ENCODE measurements around the gene NEUROG2.
"Not testable (repeated sequence)": the region's sequence is repeated elsewhere in the genome, so short reads cannot be mapped to it uniquely, and the experiment has no call there.

Gene NEUROG2

GRCh38 chr4:112545346-112545745 lies 29.4 kb upstream of the NEUROG2 start:
- Histone ChIP-seq H3K9ac (ENCODE audit: low read length) (no peak overlapping the region), H3K9me3 (ENCODE audit: control insufficient read depth, low read depth, low read length) (no peaks in the 10 kb centered on the region), H3K27me3 (ENCODE audit: control insufficient read depth, insufficient read depth, low read length) (no peaks in the 10 kb centered on the region), H3K4me1 (ENCODE audit: control insufficient read depth, low read depth, low read length) (no peaks in the 10 kb centered on the region), H3K4me3 (ENCODE audit: low read length) (no peak overlapping the region), H3K27ac (ENCODE audit: low read length) (no peak overlapping the region), H3K36me3 (ENCODE audit: control insufficient read depth, low read depth, low read length) (peaks cover 4% of the 10 kb centered on the region)

GRCh38 chr4:112540695-112541094 lies 24.7 kb upstream of the NEUROG2 start:
- H3K36me3 ChIP-seq (ENCODE audit: control insufficient read depth, low read depth, low read length), result no peaks in the 10 kb centered on the region
- no peak overlapping the region for H3K9ac ChIP-seq (ENCODE audit: low read length)
- H3K4me1 ChIP-seq (ENCODE audit: control insufficient read depth, low read depth, low read length), result no peaks in the 10 kb centered on the region
- H3K9me3 ChIP-seq (ENCODE audit: control insufficient read depth, low read depth, low read length), result no peaks in the 10 kb centered on the region
- no peaks in the 10 kb centered on the region for H3K27me3 ChIP-seq (ENCODE audit: control insufficient read depth, insufficient read depth, low read length)
- H3K27ac ChIP-seq (ENCODE audit: low read length), result no peak overlapping the region
- H3K4me3 ChIP-seq (ENCODE audit: low read length), result no peak overlapping the region

GRCh38 chr4:112536123-112536522 lies 20.1 kb upstream of the NEUROG2 start:
- Histone ChIP-seq H3K9ac (ENCODE audit: low read length) (no peak overlapping the region), H3K27me3 (ENCODE audit: control insufficient read depth, insufficient read depth, low read length) (no peaks in the 10 kb centered on the region), H3K27ac (ENCODE audit: low read length) (no peak overlapping the region), H3K36me3 (ENCODE audit: control insufficient read depth, low read depth, low read length) (no peaks in the 10 kb centered on the region), H3K4me3 (ENCODE audit: low read length) (no peak overlapping the region), H3K4me1 (ENCODE audit: control insufficient read depth, low read depth, low read length) (no peaks in the 10 kb centered on the region), H3K9me3 (ENCODE audit: control insufficient read depth, low read depth, low read length) (no peaks in the 10 kb centered on the region)

- Histone ChIP-seq H3K27ac (ENCODE audit: low read length) (no peak overlapping the region), H3K9me3 (ENCODE audit: control insufficient read depth, low read depth, low read length) (no peaks in the 10 kb centered on the region), H3K36me3 (ENCODE audit: control insufficient read depth, low read depth, low read length) (no peaks in the 10 kb centered on the region), H3K4me1 (ENCODE audit: control insufficient read depth, low read depth, low read length) (no peaks in the 10 kb centered on the region), H3K4me3 (ENCODE audit: low read length) (no peak overlapping the region), H3K27me3 (ENCODE audit: control insufficient read depth, insufficient read depth, low read length) (no peaks in the 10 kb centered on the region), H3K9ac (ENCODE audit: low read length) (no peak overlapping the region)
Measured at GRCh38 chr4:112532267-112532666, 16.3 kb upstream of the NEUROG2 start.

GRCh38 chr4:112531146-112531545 lies 15.2 kb upstream of the NEUROG2 start:
- H3K9ac ChIP-seq (ENCODE audit: low read length), result no peak overlapping the region
- no peak overlapping the region for H3K4me3 ChIP-seq (ENCODE audit: low read length)
- H3K27me3 ChIP-seq (ENCODE audit: control insufficient read depth, insufficient read depth, low read length), result peaks cover 11% of the 10 kb centered on the region
- H3K9me3 ChIP-seq (ENCODE audit: control insufficient read depth, low read depth, low read length), result no peaks in the 10 kb centered on the region
- H3K36me3 ChIP-seq (ENCODE audit: control insufficient read depth, low read depth, low read length), result no peaks in the 10 kb centered on the region
- H3K4me1 ChIP-seq (ENCODE audit: control insufficient read depth, low read depth, low read length), result no peaks in the 10 kb centered on the region
- H3K27ac ChIP-seq (ENCODE audit: low read length), result no peak overlapping the region

GRCh38 chr4:112526061-112526460 lies 10.1 kb upstream of the NEUROG2 start:
- no peak overlapping the region for H3K27ac ChIP-seq (ENCODE audit: low read length)
- no peaks in the 10 kb centered on the region for H3K36me3 ChIP-seq (ENCODE audit: control insufficient read depth, low read depth, low read length)
- H3K9ac ChIP-seq (ENCODE audit: low read length), result no peak overlapping the region
- no peak overlapping the region for H3K4me3 ChIP-seq (ENCODE audit: low read length)
- peaks cover 60% of the 10 kb centered on the region for H3K27me3 ChIP-seq (ENCODE audit: control insufficient read depth, insufficient read depth, low read length)
- H3K9me3 ChIP-seq (ENCODE audit: control insufficient read depth, low read depth, low read length), result no peaks in the 10 kb centered on the region
- H3K4me1 ChIP-seq (ENCODE audit: control insufficient read depth, low read depth, low read length), result peaks cover 18% of the 10 kb centered on the region

GRCh38 chr4:112523764-112524505 lies 8.0 kb upstream of the NEUROG2 start:
- H3K36me3 ChIP-seq (ENCODE audit: control insufficient read depth, low read depth, low read length), result no peaks in the 10 kb centered on the region
- H3K4me1 ChIP-seq (ENCODE audit: control insufficient read depth, low read depth, low read length), result peaks cover 30% of the 10 kb centered on the region
- H3K9ac ChIP-seq (ENCODE audit: low read length), result no peak overlapping the region
- H3K27ac ChIP-seq (ENCODE audit: low read length), result no peak overlapping the region
- peaks cover 81% of the 10 kb centered on the region for H3K27me3 ChIP-seq (ENCODE audit: control insufficient read depth, insufficient read depth, low read length)
- no peaks in the 10 kb centered on the region for H3K9me3 ChIP-seq (ENCODE audit: control insufficient read depth, low read depth, low read length)
- H3K4me3 ChIP-seq (ENCODE audit: low read length), result peak overlapping the region; percentile 71

- H3K27ac ChIP-seq (ENCODE audit: low read length), result no peak overlapping the region
- peak overlapping the region; percentile 71 for H3K4me3 ChIP-seq (ENCODE audit: low read length)
- H3K27me3 ChIP-seq (ENCODE audit: control insufficient read depth, insufficient read depth, low read length), result peaks cover 89% of the 10 kb centered on the region
Measured at GRCh38 chr4:112523008-112523721, 7.2 kb upstream of the NEUROG2 start.

GRCh38 chr4:112522431-112522830 lies 6.5 kb upstream of the NEUROG2 start:
- H3K36me3 ChIP-seq (ENCODE audit: control insufficient read depth, low read depth, low read length); H3K27ac ChIP-seq (ENCODE audit: low read length); H3K4me3 ChIP-seq (ENCODE audit: low read length); H3K9ac ChIP-seq (ENCODE audit: low read length); H3K9me3 ChIP-seq (ENCODE audit: control insufficient read depth, low read depth, low read length): not testable (repeated sequence)
- Histone ChIP-seq H3K27me3 (ENCODE audit: control insufficient read depth, insufficient read depth, low read length) (peaks cover 96% of the 10 kb centered on the region), H3K4me1 (ENCODE audit: control insufficient read depth, low read depth, low read length) (peaks cover 30% of the 10 kb centered on the region)

More at GRCh38 chr4:112523008-112523721, 7.2 kb upstream of the NEUROG2 start:
- peak overlapping the region; percentile 6 for H3K9ac ChIP-seq (ENCODE audit: low read length)
- no peaks in the 10 kb centered on the region for H3K9me3 ChIP-seq (ENCODE audit: control insufficient read depth, low read depth, low read length)
- H3K4me1 ChIP-seq (ENCODE audit: control insufficient read depth, low read depth, low read length), result peaks cover 30% of the 10 kb centered on the region
- no peaks in the 10 kb centered on the region for H3K36me3 ChIP-seq (ENCODE audit: control insufficient read depth, low read depth, low read length)

- no peaks in the 10 kb centered on the region for H3K9me3 ChIP-seq (ENCODE audit: control insufficient read depth, low read depth, low read length)
- peaks cover 38% of the 10 kb centered on the region for H3K4me1 ChIP-seq (ENCODE audit: control insufficient read depth, low read depth, low read length)
- no peak overlapping the region for H3K9ac ChIP-seq (ENCODE audit: low read length)
- H3K27ac ChIP-seq (ENCODE audit: low read length), result no peak overlapping the region
- H3K36me3 ChIP-seq (ENCODE audit: control insufficient read depth, low read depth, low read length), result no peaks in the 10 kb centered on the region
- H3K4me3 ChIP-seq (ENCODE audit: low read length), result peak overlapping the region; percentile 55
- peaks cover 98% of the 10 kb centered on the region for H3K27me3 ChIP-seq (ENCODE audit: control insufficient read depth, insufficient read depth, low read length)
Measured at GRCh38 chr4:112521123-112522023, 5.4 kb upstream of the NEUROG2 start.

GRCh38 chr4:112520598-112521122 lies 4.7 kb upstream of the NEUROG2 start:
- no peak overlapping the region for H3K27ac ChIP-seq (ENCODE audit: low read length)
- H3K4me1 ChIP-seq (ENCODE audit: control insufficient read depth, low read depth, low read length), result peaks cover 39% of the 10 kb centered on the region
- no peaks in the 10 kb centered on the region for H3K36me3 ChIP-seq (ENCODE audit: control insufficient read depth, low read depth, low read length)
- H3K9ac ChIP-seq (ENCODE audit: low read length), result no peak overlapping the region
- H3K9me3 ChIP-seq (ENCODE audit: control insufficient read depth, low read depth, low read length), result no peaks in the 10 kb centered on the region
- peaks cover 98% of the 10 kb centered on the region for H3K27me3 ChIP-seq (ENCODE audit: control insufficient read depth, insufficient read depth, low read length)
- H3K4me3 ChIP-seq (ENCODE audit: low read length), result peak overlapping the region; percentile 55
